PC-3 (cell line): ENCODE results near the gene GABBR2. TPM values are rescaled to one million over a fixed set of nuclear protein-coding genes. Genes with fewer than 3 reads are reported as not detected.

Source experiments
- ATAC-seq: fragments of 200-7000 bp; cut with Tn5 transposase; 2 replicates; pipeline ENCODE4 v1.9.1; 2020; ENCODE audit warnings: mild to moderate bottlenecking, moderate library complexity
- BruUV-seq: library from RNA; stranded (reverse); fragments of 400-500 nt; replicated peaks from 2 replicates; lab custom pipeline; 2021; lab: Mats Ljungman, UMichigan
- CTCF ChIA-PET: fragments of 300-600 bp; sonication (Branson Sonifier 250); formaldehyde crosslinking; loops from one replicate; lab custom pipeline; 2022; ENCODE audit warnings: antibody characterized with exemption; lab: Charles Lee
- POLR2A ChIA-PET: fragments of 300-600 bp; sonication (Branson Sonifier 250); formaldehyde crosslinking; loops from one replicate; lab custom pipeline; 2022; ENCODE audit warnings: antibody characterized with exemption; ENCODE audit not compliant: unreplicated experiment; lab: Charles Lee
- DNase-seq: peaks from one replicate; pipeline ENCODE4 v3.0.0-alpha.2; 2015
- H2AFZ ChIP-seq: fragments of 300-600 bp; sonication (generic); 2 replicates; pipeline ENCODE4 v1.6.0; 2016; ENCODE audit warnings: antibody characterized with exemption, low read length
- H3F3A ChIP-seq: fragments of 300-600 bp; sonication (generic); one replicate; pipeline ENCODE4 v1.6.0; 2017; ENCODE audit warnings: antibody characterized with exemption, low read length, control low read depth, mild to moderate bottlenecking; ENCODE audit not compliant: unreplicated experiment
- H3K27ac ChIP-seq: fragments of 300-600 bp; sonication (generic); 2 replicates; pipeline ENCODE4 v1.5.1; 2016; ENCODE audit warnings: mild to moderate bottlenecking, low read length
- H3K27me3 ChIP-seq: fragments of 300-600 bp; sonication (generic); 2 replicates; pipeline ENCODE4 v1.6.1; 2016; ENCODE audit warnings: low read length, mixed read lengths
- H3K36me3 ChIP-seq: fragments of 300-600 bp; sonication (generic); 2 replicates; pipeline ENCODE4 v1.6.1; 2016; ENCODE audit warnings: low read depth, mixed run types, low read length, mixed read lengths
- H3K4me1 ChIP-seq: fragments of 300-600 bp; sonication (generic); 2 replicates; pipeline ENCODE4 v1.5.1; 2016; ENCODE audit warnings: low read length; ENCODE audit not compliant: insufficient read depth
- H3K4me2 ChIP-seq: fragments of 300-600 bp; sonication (generic); 2 replicates; pipeline ENCODE4 v1.6.0; 2016; ENCODE audit warnings: low read length
- H3K4me3 ChIP-seq: fragments of 300-600 bp; sonication (generic); 2 replicates; pipeline ENCODE4 v1.5.1; 2016; ENCODE audit warnings: mild to moderate bottlenecking, low read length, mixed read lengths
- H3K79me2 ChIP-seq: fragments of 300-600 bp; sonication (generic); 2 replicates; pipeline ENCODE4 v1.6.1; 2017; ENCODE audit warnings: low read length, mixed read lengths
- H3K9ac ChIP-seq: fragments of 300-600 bp; sonication (generic); 2 replicates; pipeline ENCODE4 v1.6.0; 2016; ENCODE audit warnings: mild to moderate bottlenecking, low read length
- H3K9me2 ChIP-seq: fragments of 300-600 bp; sonication (generic); replicated peaks from 2 replicates; pipeline ENCODE4 v1.6.1; 2016; ENCODE audit warnings: mixed run types, low read length, mixed read lengths
- H3K9me3 ChIP-seq: fragments of 300-600 bp; sonication (generic); 2 replicates; pipeline ENCODE4 v1.6.1; 2016; ENCODE audit warnings: low read length, mixed read lengths
- H4K20me1 ChIP-seq: fragments of 300-600 bp; sonication (generic); 2 replicates; pipeline ENCODE4 v1.6.1; 2016; ENCODE audit warnings: low read length, mixed read lengths
- EZH2 ChIP-seq: fragments of 300-600 bp; sonication (generic); IDR thresholded peaks from one replicate; pipeline ENCODE4 v1.6.1; 2017; ENCODE audit warnings: antibody characterized with exemption, mild to moderate bottlenecking, low read length; ENCODE audit not compliant: unreplicated experiment
- EZH2phosphoT487 ChIP-seq: fragments of 300-600 bp; sonication (generic); IDR thresholded peaks from 2 replicates; pipeline ENCODE4 v1.6.1; 2018; ENCODE audit warnings: mild to moderate bottlenecking, antibody characterized with exemption, low read length, borderline replicate concordance
- intact Hi-C: fragments of 100-400 bp; cut with micrococcal nuclease; formaldehyde crosslinking; loops from 2 replicates; pipeline ENCODE4 v1.9.0; 2023
- total RNA-seq: library from RNA; depleted of rRNA; stranded (reverse); fragments of >200 nt; gene quantifications from 2 replicates; pipeline ENCODE4 v1.2.3, GENCODE V29; 2014
- TF ChIP-seq, protein P1 (sequence below): fragments of 300-600 bp; sonication (generic); conservative IDR thresholded peaks from 2 replicates; pipeline ENCODE4 v1.5.1; 2017; ENCODE audit warnings: antibody characterized with exemption, low read depth, mild to moderate bottlenecking, low read length

The GABBR2 gene
- total RNA-seq, 1 experiment from 2014 or later, result 0.44 TPM

DNA sequence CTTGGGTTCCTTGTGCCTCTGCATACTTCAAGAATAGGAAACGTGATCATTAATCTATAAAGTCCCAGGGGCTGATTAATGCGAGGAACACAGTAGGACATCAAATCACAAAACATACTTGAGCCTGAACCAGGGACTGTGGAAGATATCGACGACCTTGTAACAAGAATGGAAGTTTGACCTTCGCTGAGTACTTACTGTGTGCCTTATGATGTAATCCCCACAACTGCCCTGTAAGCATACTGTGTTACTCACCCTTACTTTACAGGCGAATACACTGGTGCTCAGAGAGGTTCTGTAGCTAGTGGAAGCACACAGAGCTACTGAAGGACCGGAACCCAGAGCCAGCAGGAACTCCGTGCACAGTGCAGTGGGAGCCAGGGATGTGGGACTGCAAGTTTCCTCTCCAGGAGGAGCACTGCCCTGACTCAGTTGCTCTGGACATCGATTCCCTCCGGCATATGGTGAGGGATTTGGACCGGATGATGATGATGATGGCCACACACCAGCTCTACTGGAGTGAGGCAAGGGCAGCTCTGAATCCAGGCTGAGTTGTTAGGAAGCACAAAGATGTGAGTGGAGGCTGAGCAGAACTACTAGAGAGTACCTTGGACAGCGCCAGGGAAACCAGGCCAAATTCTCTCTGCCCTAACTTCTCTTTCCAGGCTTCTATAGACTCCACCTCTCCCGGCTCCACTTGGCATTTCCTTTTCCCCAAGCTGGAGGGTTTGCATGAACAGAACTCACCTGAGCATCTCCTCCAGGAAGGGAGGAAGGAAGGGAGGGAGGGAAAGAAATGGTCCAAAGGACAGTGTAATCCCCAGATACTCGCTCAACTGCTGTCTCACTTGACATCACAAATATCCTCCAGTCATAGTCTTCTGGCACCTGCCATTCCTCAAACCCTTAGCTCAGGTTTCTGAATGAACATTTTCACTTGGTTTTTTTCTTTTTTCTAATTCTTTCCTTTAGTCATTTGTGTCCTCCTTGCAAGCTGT is 1.5 kb upstream of the GABBR2 start:
- H4K20me1 ChIP-seq, result no peaks in the 10 kb centered on the region
- H3K4me3 ChIP-seq, result no peak overlapping the region
- no peak for ATAC-seq
- H3K4me2 ChIP-seq, result no peak overlapping the region
- H3K9me3 ChIP-seq, result no peaks in the 10 kb centered on the region
- DNase-seq, result peak; percentile 40
- no peak overlapping the region for H3K27ac ChIP-seq
- no peaks in the 10 kb centered on the region for H3K79me2 ChIP-seq
- no peaks in the 10 kb centered on the region for H3F3A ChIP-seq
- BruUV-seq, result no TSS peak
- no peaks in the 10 kb centered on the region for H3K9me2 ChIP-seq
- H3K27me3 ChIP-seq, result peaks cover 28% of the 10 kb centered on the region
- H3K9ac ChIP-seq, result no peak overlapping the region
- intact Hi-C loops, result loop anchor here (5.0 to 10.0 kb wide), 2 partner anchors 53 to 155 kb away; no protein-coding TSS in a partner anchor
- TF ChIP-seq EZH2phosphoT487 (no peak), EZH2 (no peak)
- TF ChIP-seq, protein P1, sequence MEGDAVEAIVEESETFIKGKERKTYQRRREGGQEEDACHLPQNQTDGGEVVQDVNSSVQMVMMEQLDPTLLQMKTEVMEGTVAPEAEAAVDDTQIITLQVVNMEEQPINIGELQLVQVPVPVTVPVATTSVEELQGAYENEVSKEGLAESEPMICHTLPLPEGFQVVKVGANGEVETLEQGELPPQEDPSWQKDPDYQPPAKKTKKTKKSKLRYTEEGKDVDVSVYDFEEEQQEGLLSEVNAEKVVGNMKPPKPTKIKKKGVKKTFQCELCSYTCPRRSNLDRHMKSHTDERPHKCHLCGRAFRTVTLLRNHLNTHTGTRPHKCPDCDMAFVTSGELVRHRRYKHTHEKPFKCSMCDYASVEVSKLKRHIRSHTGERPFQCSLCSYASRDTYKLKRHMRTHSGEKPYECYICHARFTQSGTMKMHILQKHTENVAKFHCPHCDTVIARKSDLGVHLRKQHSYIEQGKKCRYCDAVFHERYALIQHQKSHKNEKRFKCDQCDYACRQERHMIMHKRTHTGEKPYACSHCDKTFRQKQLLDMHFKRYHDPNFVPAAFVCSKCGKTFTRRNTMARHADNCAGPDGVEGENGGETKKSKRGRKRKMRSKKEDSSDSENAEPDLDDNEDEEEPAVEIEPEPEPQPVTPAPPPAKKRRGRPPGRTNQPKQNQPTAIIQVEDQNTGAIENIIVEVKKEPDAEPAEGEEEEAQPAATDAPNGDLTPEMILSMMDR, result no peak
- no peak overlapping the region for H2AFZ ChIP-seq
- POLR2A ChIA-PET, result no interaction called here
- H3K4me1 ChIP-seq, result no peaks in the 10 kb centered on the region
- no peaks in the 10 kb centered on the region for H3K36me3 ChIP-seq
- CTCF ChIA-PET, result no interaction called here

DNA sequence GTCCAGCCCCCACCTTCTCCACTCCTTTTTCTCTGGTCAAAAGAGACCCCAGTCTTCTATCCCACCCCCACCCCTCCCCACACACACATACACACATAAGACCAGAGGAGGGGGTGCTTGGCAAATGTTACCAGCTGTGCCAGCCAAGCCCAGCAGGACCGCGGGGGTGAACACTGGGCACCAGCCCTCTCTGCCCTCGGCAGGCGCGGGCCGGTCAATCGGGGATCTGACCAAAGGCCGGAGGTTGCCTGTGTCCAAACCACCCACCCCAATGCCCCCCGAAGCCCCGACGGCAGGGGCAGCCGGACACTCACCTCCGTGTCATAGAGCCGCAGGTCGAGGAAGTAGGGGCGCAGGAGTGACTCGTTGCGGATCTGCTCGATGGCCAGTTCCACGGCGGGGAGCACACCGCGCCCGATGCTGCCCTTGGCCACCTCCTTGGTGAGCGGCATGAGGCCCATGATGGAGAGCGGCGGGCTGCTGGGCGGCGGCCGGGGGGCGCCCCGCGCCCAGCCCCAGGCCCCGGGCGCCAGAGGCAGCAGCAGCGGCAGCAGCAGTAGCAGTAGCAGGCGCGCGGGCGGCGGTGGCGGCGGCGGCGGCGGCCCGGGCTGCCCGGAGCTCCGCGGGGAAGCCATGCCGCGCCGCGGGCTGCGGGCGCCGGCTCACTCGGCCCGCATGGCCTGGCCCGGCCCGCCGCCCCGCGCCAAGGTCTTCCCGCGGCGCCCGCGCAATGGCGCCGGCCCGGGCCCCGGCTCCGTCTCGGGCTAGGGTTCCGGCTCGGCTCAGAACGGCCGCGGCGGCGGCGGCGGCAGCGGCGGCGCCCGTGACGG is 417 bp downstream of the GABBR2 start:
- no peak for ATAC-seq
- no peak overlapping the region for H2AFZ ChIP-seq
- no peaks in the 10 kb centered on the region for H3K4me1 ChIP-seq
- no peaks in the 10 kb centered on the region for H3K9me2 ChIP-seq
- no peaks in the 10 kb centered on the region for H3K79me2 ChIP-seq
- no peaks in the 10 kb centered on the region for H3K36me3 ChIP-seq
- POLR2A ChIA-PET, result no interaction called here
- H3K9ac ChIP-seq, result no peak overlapping the region
- TF ChIP-seq EZH2, result no peak
- TF ChIP-seq, protein P1, result no peak
- no peak for TF ChIP-seq EZH2phosphoT487
- no TSS peak for BruUV-seq
- no peak for DNase-seq
- H4K20me1 ChIP-seq, result no peaks in the 10 kb centered on the region
- H3K9me3 ChIP-seq, result no peaks in the 10 kb centered on the region
- no peaks in the 10 kb centered on the region for H3F3A ChIP-seq
- H3K4me2 ChIP-seq, result peak overlapping the region; percentile 91
- peaks cover 30% of the 10 kb centered on the region for H3K27me3 ChIP-seq
- H3K4me3 ChIP-seq, result peak overlapping the region; percentile 60; the same call in 1 of the 2 replicates
- intact Hi-C loops, result loop anchor here (5.0 to 10.0 kb wide), 2 partner anchors 51 to 154 kb away; no protein-coding TSS in a partner anchor
- no peak overlapping the region for H3K27ac ChIP-seq
- CTCF ChIA-PET, result no interaction called here
